NCI-H2107 (cell line): Measurements from ENCODE around the gene DUSP28.
"Not testable (repeated sequence)": the region's sequence is repeated elsewhere in the genome, so short reads cannot be mapped to it uniquely, and the experiment has no call there.

Source experiments
- DNase-seq: peaks from one replicate; lab custom pipeline; 2025; lab: John Stamatoyannopoulos, UW

Gene DUSP28

DNA sequence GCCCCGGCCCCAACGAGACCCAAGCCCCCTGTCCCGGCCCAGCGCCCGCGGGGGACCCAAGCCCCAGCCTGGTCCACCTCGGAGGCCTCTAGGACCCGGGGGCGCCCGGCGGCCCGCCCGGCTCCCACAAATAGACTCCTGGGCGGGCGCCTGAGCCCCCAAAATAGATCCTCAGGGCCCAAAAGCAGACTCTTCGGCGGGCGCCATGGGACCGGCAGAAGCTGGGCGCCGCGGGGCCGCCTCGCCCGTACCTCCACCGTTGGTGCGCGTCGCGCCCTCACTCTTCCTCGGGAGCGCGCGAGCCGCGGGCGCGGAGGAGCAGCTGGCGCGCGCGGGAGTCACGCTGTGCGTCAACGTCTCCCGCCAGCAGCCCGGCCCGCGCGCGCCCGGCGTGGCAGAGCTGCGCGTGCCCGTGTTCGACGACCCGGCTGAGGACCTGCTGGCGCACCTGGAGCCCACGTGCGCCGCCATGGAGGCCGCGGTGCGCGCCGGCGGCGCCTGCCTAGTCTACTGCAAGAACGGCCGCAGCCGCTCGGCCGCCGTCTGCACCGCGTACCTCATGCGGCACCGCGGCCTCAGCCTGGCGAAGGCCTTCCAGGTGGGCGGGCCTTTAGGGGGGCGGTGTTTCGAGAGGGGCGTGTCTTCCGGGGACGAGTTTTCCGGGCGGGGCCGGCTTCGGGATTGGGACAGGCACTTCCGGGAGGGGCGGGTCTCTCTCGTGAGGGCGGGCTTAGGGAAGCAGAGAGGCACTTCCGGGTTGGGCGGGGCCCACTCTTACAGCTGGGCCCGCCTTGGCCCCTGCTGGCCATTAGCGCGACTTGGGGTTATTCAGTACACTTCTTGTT lies 545 bp downstream of the DUSP28 start:
- peak; percentile 95 for DNase-seq

DNA sequence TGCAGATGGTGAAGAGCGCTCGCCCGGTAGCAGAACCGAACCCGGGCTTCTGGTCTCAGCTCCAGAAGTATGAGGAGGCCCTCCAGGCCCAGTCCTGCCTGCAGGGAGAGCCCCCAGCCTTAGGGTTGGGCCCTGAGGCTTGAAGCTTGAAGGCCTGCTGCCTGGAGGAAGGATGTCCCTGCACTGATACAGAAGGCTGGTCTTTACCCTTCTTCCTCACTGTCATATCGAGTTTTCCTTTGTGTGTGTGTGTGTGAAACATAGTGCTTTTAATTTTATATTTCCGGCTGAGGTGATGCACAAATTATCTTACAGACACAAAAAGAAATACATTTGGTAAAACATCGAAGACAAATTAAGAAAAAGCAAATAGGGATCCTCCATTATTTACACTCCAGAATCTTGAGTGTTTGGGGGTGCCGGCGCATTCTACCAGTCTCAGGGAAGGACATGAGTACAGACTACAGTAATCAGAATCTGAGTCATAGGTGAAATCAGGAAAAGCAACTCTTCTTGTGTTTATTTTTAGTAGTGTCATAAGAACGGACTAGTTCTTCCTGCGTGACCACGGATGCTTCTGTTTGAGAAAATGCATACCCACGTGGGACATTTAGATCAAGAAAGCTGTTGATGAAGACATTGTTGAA lies 1.3 kb downstream of the DUSP28 start:
- DNase-seq: no peak

DNA sequence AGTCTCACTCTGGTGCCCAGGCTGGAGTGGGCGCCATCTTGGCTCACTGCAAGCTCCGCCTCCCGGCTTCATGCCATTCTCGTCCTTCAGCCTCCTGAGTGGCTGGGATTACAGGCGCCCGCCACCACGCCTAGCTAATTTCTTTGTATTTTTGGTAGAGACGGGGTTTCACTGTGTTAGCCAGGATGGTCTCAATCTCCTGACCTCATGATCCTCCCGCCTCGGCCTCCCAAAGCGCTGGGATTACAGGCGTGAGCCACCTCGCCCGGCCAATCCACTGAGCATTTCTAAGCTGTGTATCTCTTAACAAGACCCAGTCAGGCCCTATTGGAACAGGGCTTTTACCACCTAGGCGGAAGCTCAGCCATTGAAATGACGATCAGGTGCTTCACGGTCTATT lies 3.1 kb downstream of the DUSP28 start:
- DNase-seq: not testable (repeated sequence)

DNA sequence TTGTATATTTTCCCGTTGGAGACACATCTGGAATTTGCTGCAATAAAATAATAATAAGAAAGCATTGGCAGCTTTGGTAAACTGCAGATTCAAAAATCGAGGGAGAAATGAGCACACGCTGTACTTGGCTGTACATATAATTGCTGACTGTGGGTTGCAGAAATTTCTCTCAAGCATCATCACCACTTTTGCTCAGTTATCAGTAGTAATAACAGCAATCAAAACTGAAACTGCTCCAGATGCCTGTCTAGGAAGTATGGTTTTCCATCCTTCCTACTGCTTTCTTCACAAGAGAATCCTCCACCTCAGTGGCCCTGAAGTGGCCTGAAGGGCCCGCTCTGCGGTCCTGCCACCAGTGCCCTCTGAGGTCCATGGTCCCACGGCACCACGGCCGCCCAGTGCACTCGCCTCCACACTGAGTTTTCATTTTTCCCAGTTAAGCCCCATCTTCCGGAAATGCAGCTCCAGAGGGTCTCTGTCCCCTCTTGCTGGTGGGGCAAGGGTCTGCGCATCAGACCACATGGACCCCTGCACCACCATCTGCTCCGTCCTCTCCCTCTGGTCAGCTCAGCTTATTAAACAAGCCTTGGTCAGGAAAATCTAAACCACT lies 3.9 kb downstream of the DUSP28 start:
- DNase-seq: no peak

DNA sequence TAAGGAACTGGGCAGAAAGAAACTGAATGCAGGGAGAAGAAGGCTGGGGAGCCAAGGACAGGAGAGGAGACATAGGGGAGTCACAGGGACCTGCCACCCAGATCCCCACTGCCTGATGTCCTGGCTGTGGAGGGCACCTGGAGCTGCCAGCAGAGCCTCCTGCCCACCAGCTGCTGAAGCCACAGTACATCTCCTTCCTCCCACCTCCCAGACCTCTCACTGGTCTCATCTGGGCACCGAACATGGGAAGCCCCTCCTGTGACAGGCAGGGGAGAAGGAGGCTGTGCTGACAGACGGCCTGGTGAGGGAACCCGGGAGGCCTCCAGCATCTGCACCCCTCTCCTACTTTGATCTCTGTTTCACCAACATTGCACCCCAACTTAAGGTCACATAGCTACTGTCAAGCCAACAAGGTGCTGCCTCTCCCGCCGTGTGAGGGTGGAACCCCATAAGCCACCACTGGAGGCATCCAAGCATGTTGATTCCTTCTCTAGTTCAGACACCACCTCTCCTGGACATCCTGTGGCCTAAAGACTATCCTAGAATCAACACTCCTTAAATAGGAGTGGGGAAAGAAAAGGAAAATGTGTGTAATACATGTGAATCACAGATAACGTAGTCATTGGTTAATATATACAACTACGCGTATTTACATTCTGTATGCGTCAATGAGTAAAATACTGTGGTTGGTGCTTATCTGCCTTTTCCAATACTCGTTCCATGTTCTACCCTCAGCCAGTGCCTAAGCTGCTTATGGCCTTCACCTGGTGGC lies 4.6 kb downstream of the DUSP28 start:
- DNase-seq: no peak

DNA sequence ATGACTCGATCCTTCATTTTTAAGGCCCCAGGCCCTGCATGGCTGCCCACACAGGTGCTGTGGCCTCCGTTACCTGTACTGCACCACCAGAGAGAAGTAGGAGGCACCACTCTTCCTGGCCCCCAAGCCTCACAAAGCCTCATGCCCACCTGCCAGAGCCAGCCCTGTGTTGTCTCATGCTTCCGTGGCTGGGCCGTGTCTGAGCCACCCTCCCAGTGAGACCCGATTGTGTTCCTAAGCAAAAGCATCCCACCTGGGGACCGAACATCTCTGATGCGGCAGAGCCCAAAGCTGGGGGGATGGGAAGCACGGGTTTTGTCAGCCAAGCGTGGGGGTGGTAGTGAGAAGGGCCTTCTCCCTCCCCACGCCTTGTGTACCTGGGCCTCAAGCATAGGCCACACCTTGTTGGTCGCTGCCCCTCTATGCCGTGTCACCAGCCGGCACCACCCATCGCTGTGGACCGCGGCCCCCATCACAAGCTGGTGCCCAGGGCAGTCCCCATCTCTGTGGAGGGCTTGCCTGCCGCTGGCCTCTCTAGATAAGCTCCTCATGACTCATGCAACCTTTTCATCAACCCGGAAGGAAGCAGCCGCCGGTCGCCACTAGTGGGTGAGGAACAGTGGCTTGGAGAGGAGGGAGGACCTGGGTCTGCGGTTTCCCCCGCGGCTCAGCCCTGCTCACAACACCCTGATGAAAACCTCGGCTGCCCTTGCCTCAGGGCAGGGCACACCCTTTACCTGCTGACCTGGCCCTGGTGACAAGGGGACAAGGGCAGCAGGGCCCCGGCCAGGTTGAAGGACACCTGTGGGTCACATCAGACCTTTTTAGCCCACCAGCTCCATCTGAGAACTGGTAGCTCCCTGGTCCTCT lies 5.4 kb downstream of the DUSP28 start:
- DNase-seq: peak; percentile 61

DNA sequence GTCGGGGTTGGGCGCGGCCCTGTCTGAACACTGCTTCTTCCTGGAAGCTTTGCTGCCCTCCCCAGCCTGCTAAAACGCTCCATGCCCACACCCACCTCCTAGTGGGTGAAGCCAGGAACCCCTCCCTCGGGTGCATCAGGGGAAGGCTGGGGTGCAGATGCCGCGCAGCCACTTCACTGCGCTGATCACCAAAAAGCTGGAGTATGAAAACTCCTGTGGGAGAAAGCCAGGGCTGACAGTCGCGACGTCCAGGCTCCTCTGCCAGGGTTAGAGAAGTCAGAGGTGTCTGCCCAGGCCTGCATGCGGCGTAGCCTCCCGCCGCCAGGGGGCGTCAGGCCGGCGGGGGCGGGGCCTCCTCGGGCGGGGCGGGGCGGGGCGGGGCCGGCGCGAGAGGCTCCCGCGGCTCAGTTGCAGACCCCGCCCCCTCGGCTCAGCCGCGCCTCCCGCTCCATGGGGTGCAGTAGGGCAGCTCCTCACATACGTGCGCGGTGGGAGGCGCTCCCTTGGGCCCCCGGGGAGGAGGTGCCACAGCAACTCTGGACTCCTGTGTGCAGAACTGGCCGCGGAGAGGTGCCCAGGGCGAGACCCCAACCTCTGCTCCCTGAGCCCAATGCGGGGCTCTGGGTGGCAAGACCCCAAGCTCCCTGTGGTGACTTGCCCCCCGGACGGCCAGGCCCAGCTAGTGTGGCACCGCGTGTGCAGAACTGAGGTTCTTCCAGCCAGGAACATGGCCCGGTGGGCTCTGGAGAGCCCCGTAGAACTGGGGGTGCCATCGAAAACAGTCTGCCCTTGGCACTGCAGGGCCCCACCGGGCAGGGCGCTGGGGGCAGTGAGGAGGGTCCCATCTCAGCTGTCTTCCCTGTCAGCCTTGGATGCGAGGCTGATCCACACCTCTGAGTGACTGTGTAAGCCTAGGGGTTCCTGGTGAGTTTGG lies 6.3 kb downstream of the DUSP28 start:
- peak; percentile 78 for DNase-seq

DNA sequence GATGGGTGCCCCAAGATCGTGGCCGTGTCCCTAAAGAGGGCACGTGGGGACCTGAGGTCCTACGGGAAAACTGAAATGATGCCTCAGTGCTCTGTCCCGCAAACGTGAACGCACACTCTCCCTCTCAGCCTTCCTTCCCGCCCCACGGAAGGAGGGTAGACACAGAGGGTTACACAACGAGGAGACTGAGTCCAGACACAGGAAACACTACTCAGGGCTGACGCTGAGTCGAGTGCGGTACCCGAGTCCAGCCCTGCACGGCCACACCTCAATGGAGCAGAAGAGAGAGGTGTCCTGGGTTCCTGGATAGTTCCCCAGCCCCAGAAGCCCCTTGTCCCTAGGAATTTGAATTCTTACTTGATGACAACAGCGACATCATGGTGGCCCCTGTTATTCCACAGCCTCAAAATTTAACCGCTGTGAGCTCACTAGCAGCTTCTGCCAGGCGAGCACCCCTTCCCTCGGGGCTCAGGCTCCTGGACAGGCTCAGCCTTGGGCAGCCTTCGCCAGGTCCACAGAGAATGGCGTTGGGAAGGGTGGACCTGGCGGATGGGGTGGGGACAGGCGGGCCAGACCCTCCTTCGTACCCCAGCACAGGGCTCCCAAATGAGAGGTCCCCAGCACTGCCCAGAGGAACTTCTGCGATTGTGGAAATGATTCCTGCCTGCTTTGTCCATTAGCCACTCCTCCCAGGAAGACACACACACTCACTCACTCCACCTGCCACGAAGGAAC lies 7.1 kb downstream of the DUSP28 start:
- DNase-seq: no peak

DNA sequence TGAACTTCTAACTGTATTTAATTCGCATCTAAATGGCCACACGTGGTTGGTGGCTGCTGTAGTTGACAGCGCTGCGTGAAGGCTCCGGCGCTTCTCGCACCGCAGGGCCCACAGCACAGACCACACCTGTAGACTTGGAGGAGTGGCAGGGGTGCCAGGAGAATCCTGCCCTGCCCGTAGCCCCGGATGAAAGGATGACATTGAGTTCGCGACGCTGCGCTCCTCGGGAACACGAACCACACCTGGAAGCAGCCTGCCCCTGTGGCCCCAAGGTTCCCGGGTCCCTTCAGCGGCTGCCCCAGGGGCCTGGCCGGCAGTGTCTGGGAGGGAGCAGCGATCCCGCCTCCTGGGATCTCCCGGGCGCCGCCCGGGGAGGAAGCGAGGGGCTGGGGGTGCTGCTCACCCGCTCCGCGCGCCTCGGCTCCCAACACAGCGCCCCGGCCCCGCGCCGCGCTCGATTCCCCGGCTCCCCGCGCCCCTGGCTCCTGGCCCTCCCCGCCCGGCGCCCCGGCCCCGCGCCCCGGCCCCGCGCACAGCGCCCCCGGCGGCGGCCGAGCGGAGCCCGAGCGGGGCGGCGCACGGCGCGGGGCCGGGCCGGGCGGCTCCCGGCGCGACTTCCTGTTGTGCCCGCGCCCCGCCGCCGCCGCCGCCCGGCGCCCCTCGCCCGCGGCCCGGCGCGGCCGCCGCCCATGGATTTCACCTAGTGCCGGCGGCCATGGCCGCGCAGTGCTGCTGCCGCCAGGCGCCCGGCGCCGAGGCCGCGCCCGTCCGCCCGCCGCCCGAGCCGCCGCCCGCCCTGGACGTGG lies 7.9 kb downstream of the DUSP28 start, which contains the start of gene RNPEPL1:
Gene RNPEPL1, plus strand, starts transcription at position 613 of the 806 bp plus-strand sequence. Its CDS starts 103 bp downstream, at position 716.
- DNase-seq: no peak

DNA sequence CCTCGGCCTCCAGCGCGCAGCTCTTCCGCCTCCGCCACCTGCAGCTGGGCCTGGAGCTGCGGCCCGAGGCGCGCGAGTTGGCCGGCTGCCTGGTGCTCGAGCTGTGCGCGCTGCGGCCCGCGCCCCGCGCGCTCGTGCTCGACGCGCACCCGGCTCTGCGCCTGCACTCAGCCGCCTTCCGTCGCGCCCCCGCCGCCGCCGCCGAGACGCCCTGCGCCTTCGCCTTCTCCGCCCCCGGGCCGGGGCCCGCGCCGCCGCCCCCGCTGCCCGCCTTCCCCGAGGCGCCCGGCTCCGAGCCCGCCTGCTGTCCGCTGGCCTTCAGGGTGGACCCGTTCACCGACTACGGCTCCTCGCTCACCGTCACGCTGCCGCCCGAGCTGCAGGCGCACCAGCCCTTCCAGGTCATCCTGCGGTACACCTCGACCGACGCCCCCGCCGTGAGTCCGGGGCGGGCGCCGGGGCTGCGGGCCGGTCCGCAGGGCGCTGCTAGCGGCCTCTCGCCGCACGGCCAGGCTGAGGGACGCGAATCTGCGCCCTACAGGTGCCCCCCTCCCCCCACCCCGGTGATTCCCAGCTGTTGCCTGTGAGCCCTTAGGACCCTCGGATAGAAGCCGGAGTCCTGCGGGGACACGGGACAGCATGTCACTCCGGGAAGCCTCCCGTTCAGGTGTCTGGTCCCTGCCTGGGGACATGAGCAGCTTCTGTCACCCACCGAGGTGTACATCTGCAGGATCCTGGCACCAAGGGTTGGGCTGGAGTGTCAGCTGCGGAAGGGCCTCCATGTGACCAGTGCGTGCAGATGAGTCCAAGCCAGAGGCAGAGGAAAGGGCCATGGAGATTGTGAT lies 8.7 kb downstream of the DUSP28 start:
- peak; percentile 9 for DNase-seq

DNA sequence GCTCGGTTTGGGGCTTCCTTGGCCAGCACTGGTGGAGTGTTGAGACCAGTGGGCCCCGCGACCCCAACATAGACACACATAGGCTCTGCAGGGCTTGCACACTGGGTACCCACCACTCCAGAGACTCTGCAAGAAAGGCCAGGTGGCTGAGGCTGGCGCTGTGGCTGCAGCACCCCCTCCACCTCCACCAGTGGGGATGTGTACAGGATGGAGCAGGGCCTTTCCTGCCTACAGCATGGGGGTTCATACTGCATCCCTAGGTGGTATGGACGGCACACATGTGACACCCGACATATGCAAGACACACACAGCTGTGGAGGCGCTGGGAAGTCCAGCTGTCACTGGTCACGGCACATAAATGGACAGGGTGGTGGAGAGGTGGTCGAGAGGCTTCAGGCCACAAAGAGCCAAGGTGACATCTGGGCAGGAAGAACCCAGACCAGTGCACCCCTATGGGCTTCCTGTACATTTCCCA lies 9.4 kb downstream of the DUSP28 start:
- DNase-seq: no peak

DNA sequence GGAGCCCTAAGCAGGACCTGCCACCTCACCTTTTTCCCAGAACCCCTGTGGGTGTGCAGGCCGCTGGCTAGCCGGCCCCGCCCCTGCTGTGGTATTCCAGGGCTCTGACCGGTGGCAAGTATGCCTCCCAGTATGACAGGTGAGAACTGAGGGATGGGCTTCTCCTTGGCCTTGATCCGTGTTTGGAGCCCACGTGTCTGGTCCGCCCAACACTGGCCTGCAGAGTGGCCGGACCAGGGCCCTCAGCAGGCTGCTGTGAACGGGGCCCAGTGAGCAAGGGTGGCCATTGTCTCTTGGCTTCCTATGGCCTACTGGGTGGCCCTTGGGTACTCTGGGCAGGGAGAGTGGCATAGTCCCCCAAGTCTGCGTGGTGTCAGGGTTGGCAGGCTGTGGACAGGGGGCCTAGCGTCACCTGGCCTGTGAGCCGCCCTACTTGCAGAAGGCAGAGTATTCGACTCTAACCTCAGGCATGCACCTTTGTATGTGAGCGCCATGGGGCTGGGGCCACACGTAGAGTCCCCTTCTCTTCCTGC lies 9.9 kb downstream of the DUSP28 start:
- DNase-seq: no peak

DNA sequence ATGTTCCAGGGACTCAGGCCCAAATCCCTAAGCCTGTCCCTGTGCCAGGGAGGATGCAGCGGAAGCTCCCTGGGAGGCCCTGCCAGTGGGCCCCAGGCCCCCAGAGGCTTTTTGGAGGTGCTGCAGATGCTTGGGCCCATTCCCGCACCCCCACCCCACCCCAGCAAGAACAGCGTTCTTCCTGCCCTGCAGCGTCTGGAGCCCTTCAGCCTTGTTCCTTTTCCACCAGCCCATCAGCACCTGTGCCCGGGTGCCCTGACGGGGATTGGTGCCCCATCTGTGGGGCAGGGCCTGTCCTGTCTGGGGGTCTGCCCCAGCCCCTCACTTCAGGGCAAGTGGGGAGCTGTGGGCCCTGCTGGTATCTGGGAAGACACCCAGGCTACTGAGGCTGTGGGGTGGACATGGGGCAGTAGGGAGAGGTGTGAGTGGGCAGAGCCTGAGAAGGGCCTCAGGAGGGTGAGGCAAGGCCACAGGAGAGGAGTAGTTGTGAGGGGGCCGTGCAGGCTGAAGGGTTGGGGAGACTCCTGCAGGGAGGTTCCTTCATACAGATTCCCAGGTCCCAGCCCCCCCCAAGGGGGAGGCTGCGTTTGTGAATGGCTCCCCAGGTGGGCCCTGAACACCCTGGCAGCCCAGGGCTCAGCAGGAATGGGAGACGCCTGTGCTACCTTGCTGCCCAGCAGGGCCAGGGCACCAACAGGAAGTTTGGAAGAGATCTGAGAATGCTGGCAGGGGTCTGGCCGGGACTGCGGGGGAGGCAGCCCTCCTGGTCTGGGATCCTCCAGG lies 10.6 kb downstream of the DUSP28 start:
- DNase-seq: no peak

DNA sequence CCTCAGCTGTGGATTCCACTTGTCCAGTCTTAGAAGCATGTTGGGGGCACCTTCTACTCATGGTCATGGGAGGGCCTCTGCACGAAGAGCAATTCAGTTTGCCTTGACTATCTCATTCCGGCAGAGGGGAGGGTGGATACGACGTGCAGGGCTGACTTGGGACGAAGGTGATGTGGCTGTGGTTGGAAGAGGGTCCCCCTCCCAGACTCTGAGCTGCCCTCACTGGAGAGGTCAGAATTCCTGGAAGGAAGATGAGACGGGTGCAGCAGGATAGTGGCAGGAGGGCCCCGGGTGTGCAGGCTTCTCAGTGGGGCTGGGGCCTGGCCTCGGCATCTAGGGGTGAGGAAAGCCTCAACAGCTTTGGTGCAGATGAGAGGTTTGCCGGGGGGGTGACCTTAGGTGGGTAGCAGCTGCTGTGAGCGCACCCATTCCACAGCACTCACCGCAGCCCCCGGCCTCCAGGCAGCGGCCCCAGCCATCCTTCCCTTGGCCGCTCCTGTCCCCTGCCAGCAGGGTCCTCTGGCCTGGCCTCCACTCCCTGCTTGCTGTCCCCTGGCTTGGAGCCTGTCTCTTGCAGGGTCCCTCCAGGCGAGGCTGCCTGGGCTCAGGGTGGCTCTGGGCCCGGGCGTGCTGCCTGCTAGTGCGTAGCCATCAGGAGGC lies 11.3 kb downstream of the DUSP28 start:
- DNase-seq: no peak

DNA sequence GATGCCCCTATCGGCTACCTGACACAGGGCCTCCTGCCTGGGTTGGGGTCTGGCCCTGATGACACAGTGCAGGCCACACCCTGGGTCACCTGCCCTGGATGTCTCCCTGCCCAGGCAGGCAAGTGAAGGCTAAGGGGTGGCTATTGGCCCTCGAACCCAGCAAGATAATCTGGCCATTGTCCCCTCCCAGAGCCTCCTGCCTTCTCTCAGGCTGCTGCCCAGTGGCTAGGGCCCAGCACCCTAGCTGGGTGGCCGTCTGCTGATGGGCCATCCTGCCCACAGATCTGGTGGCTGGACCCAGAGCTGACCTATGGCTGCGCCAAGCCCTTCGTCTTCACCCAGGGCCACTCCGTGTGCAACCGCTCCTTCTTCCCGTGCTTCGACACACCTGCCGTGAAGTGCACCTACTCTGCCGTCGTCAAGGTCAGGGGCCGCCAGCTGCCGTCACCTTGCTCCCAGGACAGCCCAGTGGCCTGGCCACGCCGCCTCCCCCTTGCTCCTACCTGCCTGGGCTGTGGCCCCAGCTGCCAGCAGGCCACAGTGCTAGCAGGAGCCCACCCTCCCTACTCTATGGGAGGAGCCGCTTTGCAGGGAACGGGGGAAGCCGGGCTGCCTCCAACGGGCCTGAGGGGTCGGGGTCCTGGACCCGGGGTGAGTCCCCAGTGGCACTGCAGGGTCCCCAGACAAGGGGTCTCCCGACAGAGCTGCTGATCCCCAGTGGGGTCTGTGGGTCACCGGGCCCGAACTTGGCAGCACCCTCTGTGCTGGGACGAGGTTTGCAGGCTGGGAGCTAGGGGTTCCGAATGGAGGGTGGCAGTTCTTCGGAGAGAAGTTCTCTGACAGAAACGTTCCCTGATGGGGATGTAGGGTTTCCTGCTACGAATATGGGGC lies 12.2 kb downstream of the DUSP28 start:
- no peak for DNase-seq
